ENCODE results near the gene OR10G6. TPM values are rescaled to one million over a fixed set of nuclear protein-coding genes. Genes with fewer than 3 reads are reported as not detected.
A peak's percentile ranks its signal among the peaks of the same experiment; 100 is the strongest.

Gene OR10G6
- total and polyA plus RNA-seq, 2 experiments from 2014 or later, result not detected

DNA sequence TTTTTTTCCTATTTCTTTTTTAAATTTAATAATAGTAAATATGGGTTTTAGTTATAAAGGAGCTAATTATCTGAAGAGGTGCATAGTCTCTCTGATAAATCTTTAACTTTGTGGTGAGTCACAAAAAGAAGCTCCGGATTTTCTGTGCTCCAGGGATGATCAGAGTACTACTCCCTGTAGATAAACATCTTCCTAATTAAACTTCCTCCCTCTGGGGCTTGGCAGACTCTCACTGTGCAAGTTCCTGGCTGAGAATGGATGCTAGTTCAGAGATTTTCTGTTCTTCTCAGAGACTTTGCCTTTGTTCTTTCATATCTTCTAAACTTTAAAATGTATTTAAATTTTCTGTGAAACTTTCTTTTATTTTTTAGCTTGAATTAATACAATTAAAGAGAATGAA is 46.3 kb upstream of the OR10G6 start, which contains the start of gene OR10G7:
TSS of gene OR10G7 (minus strand) at position 72 of the 400 bp plus-strand sequence. CDS start 2,324 bp downstream, outside the sequence.
- H3K36me3 ChIP-seq (ENCODE audit: insufficient read depth), result no peaks in the 10 kb centered on the region
- Mint-ChIP-seq H3K4me1 (peaks cover 5% of the 10 kb centered on the region; the same call in 1 of the 3 replicates), H3K27me3 (ENCODE audit: insufficient read depth, low read depth, poor library complexity) (no peaks in the 10 kb centered on the region), H3K36me3 (ENCODE audit: low read depth) (no peaks in the 10 kb centered on the region), H3K27ac (no peak within 1 kb of the TSS), H3K4me3 (no peak within 1 kb of the TSS), H3K9me3 (no peaks in the 10 kb centered on the region)
- no peaks in the 10 kb centered on the region for H3K79me2 ChIP-seq (replicated peaks; ENCODE audit: insufficient read depth)
- no peak within 1 kb of the TSS for H3K4me3 ChIP-seq
- H3K9me2 ChIP-seq (ENCODE audit: insufficient read depth), result no peaks in the 10 kb centered on the region
- H4K20me1 ChIP-seq (replicated peaks; ENCODE audit: insufficient read depth), result no peaks in the 10 kb centered on the region
- no peak for ATAC-seq
- H3K27ac ChIP-seq (ENCODE audit: low read depth), result no peak within 1 kb of the TSS
- TF ChIP-seq, protein P1, sequence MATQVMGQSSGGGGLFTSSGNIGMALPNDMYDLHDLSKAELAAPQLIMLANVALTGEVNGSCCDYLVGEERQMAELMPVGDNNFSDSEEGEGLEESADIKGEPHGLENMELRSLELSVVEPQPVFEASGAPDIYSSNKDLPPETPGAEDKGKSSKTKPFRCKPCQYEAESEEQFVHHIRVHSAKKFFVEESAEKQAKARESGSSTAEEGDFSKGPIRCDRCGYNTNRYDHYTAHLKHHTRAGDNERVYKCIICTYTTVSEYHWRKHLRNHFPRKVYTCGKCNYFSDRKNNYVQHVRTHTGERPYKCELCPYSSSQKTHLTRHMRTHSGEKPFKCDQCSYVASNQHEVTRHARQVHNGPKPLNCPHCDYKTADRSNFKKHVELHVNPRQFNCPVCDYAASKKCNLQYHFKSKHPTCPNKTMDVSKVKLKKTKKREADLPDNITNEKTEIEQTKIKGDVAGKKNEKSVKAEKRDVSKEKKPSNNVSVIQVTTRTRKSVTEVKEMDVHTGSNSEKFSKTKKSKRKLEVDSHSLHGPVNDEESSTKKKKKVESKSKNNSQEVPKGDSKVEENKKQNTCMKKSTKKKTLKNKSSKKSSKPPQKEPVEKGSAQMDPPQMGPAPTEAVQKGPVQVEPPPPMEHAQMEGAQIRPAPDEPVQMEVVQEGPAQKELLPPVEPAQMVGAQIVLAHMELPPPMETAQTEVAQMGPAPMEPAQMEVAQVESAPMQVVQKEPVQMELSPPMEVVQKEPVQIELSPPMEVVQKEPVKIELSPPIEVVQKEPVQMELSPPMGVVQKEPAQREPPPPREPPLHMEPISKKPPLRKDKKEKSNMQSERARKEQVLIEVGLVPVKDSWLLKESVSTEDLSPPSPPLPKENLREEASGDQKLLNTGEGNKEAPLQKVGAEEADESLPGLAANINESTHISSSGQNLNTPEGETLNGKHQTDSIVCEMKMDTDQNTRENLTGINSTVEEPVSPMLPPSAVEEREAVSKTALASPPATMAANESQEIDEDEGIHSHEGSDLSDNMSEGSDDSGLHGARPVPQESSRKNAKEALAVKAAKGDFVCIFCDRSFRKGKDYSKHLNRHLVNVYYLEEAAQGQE (IDR thresholded peaks at IDR 0.05; ENCODE audit: unreplicated experiment), result no peak
- no peak for TF ChIP-seq EZH2 (IDR thresholded peaks at IDR 0.05; ENCODE audit: low read depth, unreplicated experiment)
- H3K27me3 ChIP-seq (ENCODE audit: insufficient read depth), result no peaks in the 10 kb centered on the region
- 0 out of 2 replicates have a peak, but pooled peaks cover 2% of the 10 kb centered on the region for H3K4me1 ChIP-seq (ENCODE audit: insufficient read depth)
- H2AFZ ChIP-seq, result no peak within 1 kb of the TSS
- DNase-seq (ENCODE audit: low spot score), result no peak
- H3K4me2 ChIP-seq, result no peak within 1 kb of the TSS
- no peaks in the 10 kb centered on the region for H3F3A ChIP-seq (replicated peaks; ENCODE audit: low read depth)

DNA sequence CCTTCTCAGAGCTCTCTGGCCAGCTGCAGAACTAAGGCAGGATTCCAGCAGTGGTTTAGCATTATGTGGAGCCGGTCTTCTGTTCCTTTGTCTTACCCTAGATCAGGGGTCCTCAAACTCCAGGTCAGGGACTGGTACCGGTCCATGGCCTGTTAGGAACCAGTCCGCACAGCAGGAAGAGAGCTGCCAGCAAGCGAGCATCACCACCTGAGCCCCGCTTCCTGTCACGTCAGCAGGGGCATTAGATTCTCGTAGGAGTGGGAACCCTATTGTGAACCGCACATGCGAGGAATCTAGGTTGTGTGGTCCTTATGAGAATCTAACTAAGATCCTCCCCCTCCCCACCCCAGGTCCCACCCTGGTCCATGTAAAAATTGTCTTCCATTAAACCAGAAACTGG is 44.6 kb upstream of the OR10G6 start:
- H3K36me3 ChIP-seq (ENCODE audit: insufficient read depth), result no peaks in the 10 kb centered on the region
- Mint-ChIP-seq H3K27ac (no peak overlapping the region), H3K36me3 (ENCODE audit: low read depth) (no peaks in the 10 kb centered on the region), H3K27me3 (ENCODE audit: insufficient read depth, low read depth, poor library complexity) (no peaks in the 10 kb centered on the region), H3K4me3 (no peak overlapping the region), H3K9me3 (no peaks in the 10 kb centered on the region), H3K4me1 (peaks cover 5% of the 10 kb centered on the region; the same call in 1 of the 3 replicates)
- ATAC-seq, result no peak
- no peaks in the 10 kb centered on the region for H3K79me2 ChIP-seq (replicated peaks; ENCODE audit: insufficient read depth)
- no peaks in the 10 kb centered on the region for H3K27me3 ChIP-seq (ENCODE audit: insufficient read depth)
- H3F3A ChIP-seq (replicated peaks; ENCODE audit: low read depth), result no peaks in the 10 kb centered on the region
- 0 out of 2 replicates have a peak, but pooled peaks cover 2% of the 10 kb centered on the region for H3K4me1 ChIP-seq (ENCODE audit: insufficient read depth)
- no peak overlapping the region for H3K4me2 ChIP-seq
- TF ChIP-seq NANOG (IDR thresholded peaks at IDR 0.05; ENCODE audit: borderline replicate concordance), result no peak
- H2AFZ ChIP-seq, result no peak overlapping the region
- no peak overlapping the region for H3K27ac ChIP-seq (ENCODE audit: low read depth)
- peak; percentile 9 for DNase-seq (ENCODE audit: low spot score)
- H3K4me3 ChIP-seq, result no peak overlapping the region
- H3K9me2 ChIP-seq (ENCODE audit: insufficient read depth), result no peaks in the 10 kb centered on the region
- no peaks in the 10 kb centered on the region for H4K20me1 ChIP-seq (replicated peaks; ENCODE audit: insufficient read depth)

DNA sequence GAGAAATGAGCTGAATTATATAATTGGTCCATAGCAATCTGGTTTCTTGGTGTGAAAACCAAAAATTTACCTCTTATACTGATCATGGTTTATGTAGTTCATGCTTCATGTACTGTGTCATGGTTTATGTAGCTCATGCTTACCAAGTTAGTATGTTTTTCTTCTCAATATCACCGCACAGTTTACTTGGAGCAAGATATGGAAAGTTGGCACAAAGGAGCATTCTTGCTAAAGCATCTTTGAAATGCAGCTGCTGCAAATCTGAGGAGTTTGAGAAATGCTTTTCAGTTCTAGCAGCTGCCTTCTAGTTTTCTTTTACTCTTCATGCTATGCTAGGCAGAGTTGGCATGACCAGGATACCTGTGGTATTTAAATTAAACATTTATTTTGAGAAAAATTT is 41.7 kb upstream of the OR10G6 start:
- Mint-ChIP-seq H3K27me3 (ENCODE audit: insufficient read depth, low read depth, poor library complexity) (no peaks in the 10 kb centered on the region), H3K4me3 (no peak overlapping the region), H3K27ac (no peak overlapping the region), H3K4me1 (peaks cover 2% of the 10 kb centered on the region; the same call in 2 of the 3 replicates), H3K36me3 (ENCODE audit: low read depth) (no peaks in the 10 kb centered on the region), H3K9me3 (no peaks in the 10 kb centered on the region)
- no peak overlapping the region for H3K4me2 ChIP-seq
- no peak overlapping the region for H3K4me3 ChIP-seq
- H2AFZ ChIP-seq, result no peak overlapping the region
- no peak overlapping the region for H3K27ac ChIP-seq (ENCODE audit: low read depth)
- ATAC-seq, result no peak
- no peak for DNase-seq (ENCODE audit: low spot score)
- H3K9me2 ChIP-seq (ENCODE audit: insufficient read depth), result no peaks in the 10 kb centered on the region
- no peaks in the 10 kb centered on the region for H3K79me2 ChIP-seq (replicated peaks; ENCODE audit: insufficient read depth)
- H3F3A ChIP-seq (replicated peaks; ENCODE audit: low read depth), result no peaks in the 10 kb centered on the region
- no peaks in the 10 kb centered on the region for H4K20me1 ChIP-seq (replicated peaks; ENCODE audit: insufficient read depth)
- H3K4me1 ChIP-seq (ENCODE audit: insufficient read depth), result 0 out of 2 replicates have a peak, but pooled peaks cover 2% of the 10 kb centered on the region
- H3K36me3 ChIP-seq (ENCODE audit: insufficient read depth), result no peaks in the 10 kb centered on the region
- H3K27me3 ChIP-seq (ENCODE audit: insufficient read depth), result no peaks in the 10 kb centered on the region
- no peak for TF ChIP-seq EZH2 (IDR thresholded peaks at IDR 0.05; ENCODE audit: low read depth, unreplicated experiment)
- TF ChIP-seq, protein P2, sequence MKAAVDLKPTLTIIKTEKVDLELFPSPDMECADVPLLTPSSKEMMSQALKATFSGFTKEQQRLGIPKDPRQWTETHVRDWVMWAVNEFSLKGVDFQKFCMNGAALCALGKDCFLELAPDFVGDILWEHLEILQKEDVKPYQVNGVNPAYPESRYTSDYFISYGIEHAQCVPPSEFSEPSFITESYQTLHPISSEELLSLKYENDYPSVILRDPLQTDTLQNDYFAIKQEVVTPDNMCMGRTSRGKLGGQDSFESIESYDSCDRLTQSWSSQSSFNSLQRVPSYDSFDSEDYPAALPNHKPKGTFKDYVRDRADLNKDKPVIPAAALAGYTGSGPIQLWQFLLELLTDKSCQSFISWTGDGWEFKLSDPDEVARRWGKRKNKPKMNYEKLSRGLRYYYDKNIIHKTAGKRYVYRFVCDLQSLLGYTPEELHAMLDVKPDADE (IDR thresholded peaks at IDR 0.05), result no peak
- no peak for TF ChIP-seq JUNB (IDR thresholded peaks at IDR 0.05; ENCODE audit: unreplicated experiment)
